ENCODE measurements around the gene ZNF595.
"Not testable (repeated sequence)": the region's sequence is repeated elsewhere in the genome, so short reads cannot be mapped to it uniquely, and the experiment has no call there.

The ZNF595 gene

DNA sequence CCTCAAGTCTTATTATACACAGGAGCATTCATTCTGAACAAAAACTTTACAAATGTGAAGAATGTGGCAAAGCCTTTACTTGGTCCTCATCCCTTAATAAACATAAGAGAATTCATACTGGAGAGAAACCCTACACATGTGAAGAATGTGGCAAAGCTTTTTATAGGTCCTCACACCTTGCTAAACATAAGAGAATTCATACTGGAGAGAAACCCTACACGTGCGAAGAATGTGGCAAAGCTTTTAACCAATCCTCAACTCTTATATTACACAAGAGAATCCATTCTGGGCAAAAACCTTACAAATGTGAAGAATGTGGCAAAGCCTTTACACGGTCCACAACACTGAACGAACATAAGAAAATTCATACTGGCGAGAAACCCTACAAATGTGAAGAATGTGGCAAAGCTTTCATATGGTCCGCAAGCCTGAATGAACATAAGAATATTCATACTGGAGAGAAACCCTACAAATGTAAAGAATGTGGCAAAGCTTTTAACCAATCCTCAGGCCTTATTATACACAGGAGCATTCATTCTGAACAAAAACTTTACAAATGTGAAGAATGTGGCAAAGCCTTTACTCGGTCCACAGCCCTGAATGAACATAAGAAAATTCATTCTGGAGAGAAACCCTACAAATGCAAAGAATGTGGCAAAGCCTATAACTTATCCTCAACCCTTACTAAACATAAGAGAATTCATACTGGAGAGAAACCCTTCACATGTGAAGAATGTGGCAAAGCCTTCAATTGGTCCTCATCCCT lies 33.6 kb downstream of the ZNF595 start:
- not testable (repeated sequence) for DNase-seq

DNA sequence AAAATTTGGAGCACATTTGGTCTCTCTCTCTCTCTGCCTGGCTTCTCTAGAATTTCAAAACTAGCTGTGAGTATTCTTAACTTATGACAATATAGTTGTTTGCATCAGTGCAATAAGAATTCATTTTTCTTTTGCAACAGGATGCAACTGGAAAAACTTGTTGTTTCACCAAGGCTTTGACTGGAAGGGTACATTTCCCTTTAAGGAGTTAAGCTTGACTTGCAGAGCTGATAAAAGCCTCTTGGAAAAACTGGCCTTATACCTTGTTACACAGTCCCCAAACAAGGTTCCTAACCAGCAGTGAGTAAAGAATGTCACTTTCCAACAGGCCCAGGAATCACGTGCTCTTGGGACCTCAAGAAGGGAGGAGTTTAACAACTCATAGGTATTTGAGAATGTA lies 45.3 kb downstream of the ZNF595 start:
- DNase-seq, result no peak

DNA sequence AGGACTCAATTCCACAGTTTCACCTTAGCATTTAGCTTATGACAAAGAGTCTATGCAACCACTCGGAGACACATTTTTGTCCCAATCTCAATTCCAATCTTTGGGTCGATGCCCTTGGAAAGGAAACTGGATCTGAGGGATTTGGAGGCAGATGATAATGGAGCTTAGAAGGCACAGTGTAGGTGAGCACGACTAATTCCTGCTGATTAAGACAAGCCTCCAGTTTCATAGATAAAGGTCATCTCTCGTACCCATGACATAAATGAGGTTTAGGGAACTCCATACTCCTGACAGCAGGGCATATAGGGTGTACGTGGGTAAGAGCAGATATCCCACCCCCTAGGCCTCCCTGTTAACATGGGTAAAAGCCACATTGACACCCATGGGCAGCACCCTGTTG lies 46.7 kb downstream of the ZNF595 start:
- DNase-seq, result no peak

DNA sequence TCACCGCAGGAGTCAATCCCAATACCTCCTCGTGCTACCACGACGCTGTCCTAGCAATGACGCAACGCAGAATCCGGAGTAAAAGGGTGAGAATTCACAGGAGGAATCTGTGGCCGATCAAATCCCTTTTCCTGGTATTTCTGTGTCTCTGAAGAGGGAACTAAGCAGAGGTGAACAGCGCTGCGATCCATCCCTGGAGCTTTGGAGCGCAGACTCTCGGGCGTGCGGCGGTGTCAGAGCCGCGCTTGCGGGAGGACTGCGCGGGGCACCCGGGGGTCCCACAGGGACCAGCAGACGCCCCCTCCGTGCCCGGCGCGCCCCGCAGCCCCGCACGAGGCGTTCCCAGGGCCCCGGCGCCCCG lies 53.9 kb downstream of the ZNF595 start:
- DNase-seq, result no peak

DNA sequence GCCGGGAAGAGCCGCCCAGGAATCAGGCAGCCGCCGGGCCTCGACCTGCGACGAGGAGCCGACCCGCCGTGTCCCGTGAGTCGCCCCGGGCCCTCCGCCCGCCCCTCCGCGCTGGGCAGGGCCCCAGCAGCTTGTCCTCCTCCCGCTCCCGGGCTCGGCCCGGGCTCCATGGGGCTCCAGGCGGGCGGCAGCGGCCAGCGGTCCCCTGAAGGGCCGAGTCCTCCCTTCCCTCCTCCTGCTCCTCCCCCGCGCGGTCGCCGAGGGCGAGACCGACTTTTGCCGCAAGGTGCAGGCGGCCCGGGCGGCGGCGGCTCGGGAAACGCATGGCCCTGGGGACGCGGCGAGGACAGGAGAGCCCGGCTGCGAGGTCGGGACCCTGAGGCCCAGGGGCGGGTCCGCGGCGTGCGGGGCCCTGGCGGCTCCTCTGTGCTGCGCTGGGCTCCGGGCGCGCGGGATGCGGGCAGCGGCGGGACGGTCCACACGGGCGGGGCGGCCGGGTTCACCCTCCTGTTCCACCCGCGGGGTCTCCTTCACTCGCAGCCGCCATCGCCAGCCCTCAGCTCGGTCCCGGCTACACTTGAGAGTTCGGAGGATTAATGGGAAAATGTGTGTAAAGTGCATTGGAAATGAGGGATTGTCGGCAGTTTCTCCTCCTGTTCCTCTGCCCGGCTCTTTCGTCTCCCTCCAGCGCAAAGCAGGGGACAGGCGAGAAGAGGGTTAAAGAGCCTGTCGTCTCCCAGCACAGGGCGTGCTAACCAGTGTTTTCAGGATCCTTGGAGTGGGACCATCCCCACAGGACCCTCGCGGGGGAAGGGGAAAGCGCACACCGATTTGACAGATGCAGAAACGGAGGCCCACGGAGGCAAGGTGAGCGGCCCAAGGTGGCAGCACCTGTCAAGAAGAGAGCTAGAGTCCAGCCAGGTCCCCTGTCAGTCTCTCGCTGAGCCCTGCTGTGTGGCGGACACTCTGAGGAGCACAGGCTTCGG lies 54.6 kb downstream of the ZNF595 start:
- DNase-seq, result no peak

DNA sequence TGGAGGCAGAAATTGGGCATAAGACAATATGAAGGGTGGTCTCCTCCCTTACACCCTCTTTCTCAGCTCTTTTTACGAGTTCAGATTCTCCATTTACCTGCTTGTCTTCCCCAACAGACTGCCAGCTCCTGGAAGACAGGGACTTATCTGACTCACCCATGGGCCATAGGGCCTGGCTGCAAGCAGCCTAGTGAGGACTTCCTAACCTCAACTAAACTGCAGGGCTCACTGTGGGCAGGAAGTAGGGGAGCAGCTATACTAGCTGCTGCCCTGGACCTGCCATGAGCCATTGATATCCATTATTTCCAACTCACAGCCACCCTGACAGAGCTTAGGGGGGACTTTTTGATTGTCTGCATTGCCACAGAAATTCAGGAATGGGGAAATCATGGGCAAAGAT lies 59.6 kb downstream of the ZNF595 start:
- DNase-seq, result no peak

DNA sequence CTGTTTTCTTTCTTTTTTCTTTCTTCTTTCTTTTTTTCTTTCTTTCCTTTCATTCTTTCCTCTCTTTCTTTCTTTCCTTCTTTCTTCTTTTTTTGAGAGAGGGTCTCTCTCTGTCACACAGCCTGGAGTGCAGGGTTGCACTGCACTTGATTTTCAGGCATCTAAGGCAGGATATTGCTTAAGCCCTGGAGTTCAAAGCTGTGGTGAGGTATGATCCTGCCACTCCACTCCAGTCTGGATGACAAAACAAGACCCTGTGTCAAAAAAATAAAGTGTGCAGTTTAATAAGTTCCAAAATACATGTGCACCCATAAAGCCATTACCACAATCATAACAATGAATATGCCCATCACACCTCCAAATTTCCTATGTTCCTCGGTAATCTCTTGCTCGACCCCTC lies 60.6 kb downstream of the ZNF595 start:
- DNase-seq, result no peak

DNA sequence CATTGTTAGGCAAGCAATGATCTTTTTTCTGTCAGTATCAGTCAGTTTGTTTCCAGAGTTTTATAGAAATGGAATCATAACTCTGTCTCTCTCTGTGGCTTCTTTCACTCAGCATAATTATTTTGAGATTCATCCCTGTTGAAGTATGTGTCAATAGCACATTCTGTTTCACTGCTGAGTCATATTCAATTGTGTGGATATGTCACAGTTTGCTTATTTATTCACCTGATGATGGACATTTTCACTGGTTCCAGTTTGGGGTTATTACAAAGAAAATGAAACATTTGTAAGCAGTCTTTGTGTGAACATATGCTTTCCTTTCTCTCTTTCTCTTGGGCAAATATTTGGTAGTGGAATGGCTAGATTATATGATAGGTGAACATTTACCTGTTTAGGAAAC lies 61.0 kb downstream of the ZNF595 start:
- no peak for DNase-seq

DNA sequence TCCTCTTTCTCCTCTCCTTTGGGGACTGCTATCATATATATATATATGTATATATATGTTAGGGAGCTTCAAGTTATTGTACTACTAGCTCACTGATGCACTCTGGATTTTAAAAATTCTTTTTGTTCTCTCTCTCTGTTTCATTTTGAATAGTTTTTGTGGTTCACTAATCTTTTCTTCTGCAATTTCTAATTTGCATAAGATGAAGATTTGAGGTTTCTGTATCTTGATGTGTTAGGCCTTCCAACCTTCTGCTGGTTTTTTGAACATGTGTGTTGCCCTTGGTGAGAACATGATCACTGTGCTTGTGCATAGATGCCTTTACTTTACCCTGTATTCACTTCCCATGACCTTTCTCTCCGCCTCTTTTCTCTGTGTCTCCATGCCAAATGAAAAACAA lies 63.4 kb downstream of the ZNF595 start:
- no peak for DNase-seq

DNA sequence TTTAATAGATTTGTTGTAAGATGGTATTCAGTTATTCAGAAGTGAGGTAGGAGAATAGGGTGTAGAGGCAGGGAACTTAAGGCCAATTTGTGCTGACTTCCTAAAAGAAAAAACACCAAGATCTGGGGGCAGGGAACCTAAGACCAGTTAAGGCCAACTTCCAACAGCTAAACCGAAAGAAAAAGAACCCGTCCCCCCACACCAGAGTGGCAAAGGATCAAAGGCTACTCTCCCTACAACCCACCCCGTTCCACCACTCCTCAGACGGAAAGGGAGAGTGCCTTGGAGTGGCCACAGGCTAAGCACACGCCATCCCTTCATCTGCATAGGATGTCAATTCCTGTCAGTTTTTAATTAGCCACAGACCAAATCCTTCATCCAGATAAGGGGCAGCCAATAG lies 67.5 kb downstream of the ZNF595 start:
- DNase-seq, result no peak

DNA sequence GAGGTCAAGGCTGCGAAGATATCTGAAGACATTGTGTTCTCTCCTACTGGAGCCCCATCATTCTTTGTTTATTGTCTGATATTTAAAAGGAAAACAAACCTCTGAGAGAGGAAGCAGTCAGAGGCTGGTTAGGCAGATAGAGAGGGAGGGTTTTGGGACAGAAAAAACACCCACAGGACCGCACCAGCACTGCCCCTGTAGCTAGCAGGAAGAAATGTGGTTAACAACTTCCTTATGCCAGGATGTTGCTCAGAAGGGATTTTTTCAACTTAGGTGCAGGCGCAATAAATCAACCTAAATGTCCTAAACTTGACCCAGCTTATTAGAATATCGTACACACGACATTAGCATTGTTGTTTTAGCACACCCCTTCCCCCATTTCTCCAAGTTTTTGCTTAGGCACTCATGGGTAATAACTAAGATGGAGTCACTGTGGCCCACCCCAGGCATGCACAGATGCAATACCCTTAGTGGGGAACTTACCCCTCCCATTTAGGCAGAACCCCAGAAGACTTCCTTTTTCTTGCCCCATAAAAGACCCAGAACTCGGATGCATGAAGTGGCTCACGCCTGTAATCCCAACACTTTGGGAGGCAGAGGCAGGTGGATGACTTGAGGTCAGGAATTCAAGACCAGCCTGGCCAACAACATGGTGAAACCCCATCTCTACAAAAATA lies 68.4 kb downstream of the ZNF595 start:
- DNase-seq, result no peak

DNA sequence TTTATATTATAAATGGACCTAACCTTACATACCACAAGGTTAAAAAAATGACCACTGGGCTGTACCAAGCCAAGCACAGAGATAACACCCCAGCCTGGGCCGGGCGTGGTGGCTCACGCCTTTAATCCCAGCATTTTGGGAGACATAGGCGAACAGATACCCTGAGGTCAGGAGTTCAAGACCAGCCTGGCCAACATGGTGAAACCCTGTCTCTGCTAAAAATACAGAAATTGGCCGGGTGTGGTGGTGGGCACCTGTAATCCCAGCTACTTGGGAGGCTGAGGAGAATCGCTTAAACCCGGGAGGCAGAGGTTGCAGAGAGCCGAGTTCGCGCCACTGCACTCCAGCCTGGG lies 70.8 kb downstream of the ZNF595 start:
- not testable (repeated sequence) for DNase-seq

DNA sequence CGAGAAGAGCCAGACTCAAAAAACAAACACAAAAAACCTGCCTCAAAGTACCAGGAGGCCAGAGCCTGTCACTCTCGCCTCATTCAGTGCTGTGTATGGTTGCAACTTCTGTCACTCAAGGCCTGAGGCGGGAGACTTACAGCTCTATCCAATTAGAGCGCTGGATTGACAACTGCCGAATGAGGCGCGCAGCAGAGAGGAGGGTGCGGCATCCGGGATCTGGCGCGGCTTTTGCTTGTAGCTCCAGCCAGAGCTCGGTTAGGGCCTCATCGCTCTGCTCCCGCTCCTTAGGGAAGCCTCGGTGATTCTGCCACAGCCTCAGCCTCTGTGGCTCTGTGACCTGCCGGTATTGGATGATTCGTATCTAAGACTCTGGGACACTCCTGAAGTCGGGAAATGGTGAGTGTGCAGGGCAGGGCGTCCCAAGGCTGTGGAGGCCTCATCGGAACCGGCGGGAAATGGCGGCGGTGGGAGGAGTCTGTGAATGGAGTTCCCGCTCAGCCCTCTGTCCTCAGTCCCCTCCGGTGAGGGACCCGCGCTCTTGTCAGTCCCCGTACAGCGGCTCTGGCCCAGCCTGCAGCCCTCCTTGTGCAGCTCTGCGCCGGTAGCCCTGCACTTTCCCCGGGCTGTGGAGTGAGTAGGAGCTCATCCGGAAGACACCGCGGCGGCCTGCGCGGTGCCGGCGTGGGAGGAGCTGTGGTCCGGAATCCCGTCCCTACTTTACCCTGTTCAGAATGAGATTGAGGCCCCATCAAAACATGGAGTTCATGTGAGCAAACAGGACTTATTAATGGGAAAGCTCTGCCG lies 71.4 kb downstream of the ZNF595 start, which contains the start of gene ZNF718:
TSS of gene ZNF718 (plus strand) at position 227 of the 807 bp plus-strand sequence. CDS start at position 397, 170 bp downstream.
- DNase-seq, result peak; percentile 70

DNA sequence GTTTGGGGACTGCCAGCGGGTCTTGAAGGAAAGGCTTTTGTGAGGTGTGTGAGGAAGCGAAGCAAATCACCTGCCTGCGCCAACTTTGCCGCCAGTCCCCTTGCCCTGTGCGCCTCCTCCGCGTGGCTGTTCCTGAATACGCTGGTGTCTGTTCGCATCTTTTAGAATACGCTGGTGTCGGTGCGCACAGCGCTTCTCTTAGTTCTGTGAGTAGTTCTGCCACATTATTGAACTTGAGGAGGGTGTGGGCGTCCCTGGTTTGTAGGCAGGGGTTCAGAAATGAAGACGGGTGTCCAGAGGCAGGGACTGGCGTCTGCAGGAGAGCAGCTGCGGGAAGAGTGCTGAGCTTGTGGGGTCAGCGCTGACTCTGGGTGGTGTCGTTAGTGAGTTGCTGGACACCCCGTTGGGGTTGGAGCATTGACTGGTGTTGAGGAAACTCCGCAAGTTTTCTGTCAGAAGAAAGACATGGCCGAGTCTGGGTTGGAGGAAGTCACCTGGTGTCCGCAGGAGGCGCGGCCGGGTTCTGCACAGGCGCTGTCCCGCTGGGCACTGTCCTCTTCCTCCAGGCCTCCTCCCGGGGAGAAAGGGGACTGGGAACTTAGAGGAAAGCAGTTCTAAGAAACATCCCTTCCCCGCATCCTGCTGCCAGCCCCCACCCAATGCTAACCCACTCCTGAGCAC lies 72.1 kb downstream of the ZNF595 start:
- no peak for DNase-seq

DNA sequence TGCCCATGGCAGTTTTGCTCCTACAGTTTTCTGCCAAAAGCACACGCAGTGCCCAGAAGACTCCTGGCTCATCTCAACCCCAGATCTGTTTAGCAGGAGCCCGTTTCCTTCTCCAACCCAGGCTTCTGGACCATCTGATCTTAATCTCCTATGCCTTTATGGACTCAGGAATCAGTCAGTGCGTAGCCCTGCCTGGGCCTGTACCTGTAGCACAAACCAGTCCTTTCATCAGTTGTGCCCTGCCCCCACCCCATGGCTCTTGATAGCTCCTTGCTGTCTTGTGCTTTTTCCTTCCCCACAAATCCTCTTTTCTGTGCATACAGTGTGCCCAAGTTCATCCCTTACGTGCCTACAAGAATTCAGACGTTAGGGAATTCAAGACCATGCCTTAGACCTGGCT lies 72.7 kb downstream of the ZNF595 start:
- no peak for DNase-seq

DNA sequence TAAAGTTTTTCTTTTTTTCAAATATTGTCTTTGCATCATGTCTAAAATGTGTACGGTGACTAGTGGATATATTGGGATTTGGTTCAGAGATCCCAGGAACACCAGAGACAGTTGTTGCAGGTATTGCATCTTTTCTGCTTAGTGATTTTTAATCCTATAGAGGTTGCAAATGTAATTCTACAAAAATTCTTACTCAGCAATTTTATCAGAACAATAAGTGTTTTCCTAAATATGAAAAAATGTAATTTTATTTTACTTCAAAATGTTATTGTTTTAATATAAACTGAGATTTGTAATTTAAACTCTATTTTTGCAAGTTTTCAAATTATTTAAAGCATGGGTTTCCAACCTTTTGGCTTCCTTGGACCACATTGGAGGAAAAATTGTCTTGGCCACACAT lies 79.4 kb downstream of the ZNF595 start:
- DNase-seq, result no peak
